ENCODE results near the gene SLC7A7. TPM values are rescaled to one million over a fixed set of nuclear protein-coding genes. Genes with fewer than 3 reads are reported as not detected.

Gene SLC7A7
- total and polyA plus RNA-seq, 2 of the 13 experiments (the other 11 are each of a cell fraction or from before 2014, with no cell fraction given), result 0.13 to 0.63 TPM

DNA sequence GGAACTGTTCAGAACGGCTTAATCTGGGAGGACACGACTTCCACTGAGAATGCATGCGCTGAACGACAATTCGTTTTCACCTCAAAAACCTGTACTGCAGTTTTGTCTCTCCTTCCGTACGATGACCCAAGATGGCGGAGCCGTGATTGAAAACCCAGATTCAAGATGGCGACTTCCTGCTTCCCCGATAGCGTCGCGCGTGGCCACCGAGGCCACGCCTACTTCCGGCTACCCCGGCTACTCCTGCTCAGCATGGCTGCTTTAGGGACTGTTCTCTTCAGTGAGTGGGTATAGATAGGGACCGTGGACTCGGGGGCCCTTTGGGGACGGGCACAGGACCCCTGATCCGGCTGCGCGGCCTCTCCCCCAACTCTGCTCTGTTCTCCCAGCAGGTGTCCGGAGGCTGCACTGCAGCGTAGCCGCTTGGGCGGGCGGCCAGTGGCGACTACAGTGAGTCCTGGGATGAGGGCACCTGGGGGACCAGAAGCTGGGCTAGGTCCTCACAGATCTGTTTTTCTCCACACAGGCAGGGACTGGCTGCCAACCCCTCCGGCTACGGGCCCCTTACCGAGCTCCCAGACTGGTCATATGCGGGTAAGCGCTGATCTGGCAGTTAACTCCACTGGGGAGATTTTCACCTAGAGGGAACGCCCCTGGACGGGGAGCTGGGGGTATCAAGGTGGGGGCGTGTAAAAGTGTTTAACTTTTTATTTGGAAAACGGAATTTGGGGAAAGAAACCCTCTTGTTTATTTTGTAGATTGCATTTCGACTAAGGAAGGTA is 14.6 kb upstream of the SLC7A7 start, which contains the start of gene MRPL52 (continued):
- TF ChIP-seq HCFC1 (IDR thresholded peaks at IDR 0.05; ENCODE audit: low read depth, low read length), result peak; percentile 80
- no peak for TF ChIP-seq ATAD3A (CRISPR knock-in tag; IDR thresholded peaks at IDR 0.05)
- TF ChIP-seq, protein P1, sequence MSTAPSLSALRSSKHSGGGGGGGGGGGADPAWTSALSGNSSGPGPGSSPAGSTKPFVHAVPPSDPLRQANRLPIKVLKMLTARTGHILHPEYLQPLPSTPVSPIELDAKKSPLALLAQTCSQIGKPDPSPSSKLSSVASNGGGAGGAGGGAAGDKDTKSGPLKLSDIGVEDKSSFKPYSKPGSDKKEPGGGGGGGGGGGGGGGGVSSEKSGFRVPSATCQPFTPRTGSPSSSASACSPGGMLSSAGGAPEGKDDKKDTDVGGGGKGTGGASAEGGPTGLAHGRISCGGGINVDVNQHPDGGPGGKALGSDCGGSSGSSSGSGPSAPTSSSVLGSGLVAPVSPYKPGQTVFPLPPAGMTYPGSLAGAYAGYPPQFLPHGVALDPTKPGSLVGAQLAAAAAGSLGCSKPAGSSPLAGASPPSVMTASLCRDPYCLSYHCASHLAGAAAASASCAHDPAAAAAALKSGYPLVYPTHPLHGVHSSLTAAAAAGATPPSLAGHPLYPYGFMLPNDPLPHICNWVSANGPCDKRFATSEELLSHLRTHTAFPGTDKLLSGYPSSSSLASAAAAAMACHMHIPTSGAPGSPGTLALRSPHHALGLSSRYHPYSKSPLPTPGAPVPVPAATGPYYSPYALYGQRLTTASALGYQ (CRISPR knock-in tag; IDR thresholded peaks at IDR 0.05), result no peak
- TF ChIP-seq ARHGAP35 (CRISPR knock-in tag; IDR thresholded peaks at IDR 0.05; ENCODE audit: borderline replicate concordance), result no peak; the same call in 1 of the 2 replicates
- TF ChIP-seq ERF (CRISPR knock-in tag; IDR thresholded peaks at IDR 0.05), result peak; percentile 84; the same call in 1 of the 2 replicates
- TF ChIP-seq, protein P2, sequence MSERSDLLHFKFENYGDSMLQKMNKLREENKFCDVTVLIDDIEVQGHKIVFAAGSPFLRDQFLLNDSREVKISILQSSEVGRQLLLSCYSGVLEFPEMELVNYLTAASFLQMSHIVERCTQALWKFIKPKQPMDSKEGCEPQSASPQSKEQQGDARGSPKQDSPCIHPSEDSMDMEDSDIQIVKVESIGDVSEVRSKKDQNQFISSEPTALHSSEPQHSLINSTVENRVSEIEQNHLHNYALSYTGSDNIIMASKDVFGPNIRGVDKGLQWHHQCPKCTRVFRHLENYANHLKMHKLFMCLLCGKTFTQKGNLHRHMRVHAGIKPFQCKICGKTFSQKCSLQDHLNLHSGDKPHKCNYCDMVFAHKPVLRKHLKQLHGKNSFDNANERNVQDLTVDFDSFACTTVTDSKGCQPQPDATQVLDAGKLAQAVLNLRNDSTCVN (CRISPR knock-in tag; IDR thresholded peaks at IDR 0.05; ENCODE audit: borderline replicate concordance), result peak; percentile 64
- TF ChIP-seq ZNF652 (CRISPR knock-in tag; IDR thresholded peaks at IDR 0.05; ENCODE audit: borderline replicate concordance, low read depth), result no peak
- TF ChIP-seq CCAR2 (optimal IDR thresholded peaks at IDR 0.05; ENCODE audit: low read depth, low read length), result no peak
- no peak for TF ChIP-seq TMF1 (CRISPR knock-in tag; IDR thresholded peaks at IDR 0.05; ENCODE audit: low read depth)
- TF ChIP-seq ZBTB38 (CRISPR knock-in tag; IDR thresholded peaks at IDR 0.05), result peak; percentile 81; the same call in 1 of the 2 replicates
- TF ChIP-seq ZNF737 (CRISPR knock-in tag; IDR thresholded peaks at IDR 0.05; ENCODE audit: borderline replicate concordance), result peak; percentile 38; the same call in 1 of the 2 replicates
- TF ChIP-seq ZFYVE20 (CRISPR knock-in tag; IDR thresholded peaks at IDR 0.05; ENCODE audit: borderline replicate concordance, low read depth), result no peak
- TF ChIP-seq, protein P3, sequence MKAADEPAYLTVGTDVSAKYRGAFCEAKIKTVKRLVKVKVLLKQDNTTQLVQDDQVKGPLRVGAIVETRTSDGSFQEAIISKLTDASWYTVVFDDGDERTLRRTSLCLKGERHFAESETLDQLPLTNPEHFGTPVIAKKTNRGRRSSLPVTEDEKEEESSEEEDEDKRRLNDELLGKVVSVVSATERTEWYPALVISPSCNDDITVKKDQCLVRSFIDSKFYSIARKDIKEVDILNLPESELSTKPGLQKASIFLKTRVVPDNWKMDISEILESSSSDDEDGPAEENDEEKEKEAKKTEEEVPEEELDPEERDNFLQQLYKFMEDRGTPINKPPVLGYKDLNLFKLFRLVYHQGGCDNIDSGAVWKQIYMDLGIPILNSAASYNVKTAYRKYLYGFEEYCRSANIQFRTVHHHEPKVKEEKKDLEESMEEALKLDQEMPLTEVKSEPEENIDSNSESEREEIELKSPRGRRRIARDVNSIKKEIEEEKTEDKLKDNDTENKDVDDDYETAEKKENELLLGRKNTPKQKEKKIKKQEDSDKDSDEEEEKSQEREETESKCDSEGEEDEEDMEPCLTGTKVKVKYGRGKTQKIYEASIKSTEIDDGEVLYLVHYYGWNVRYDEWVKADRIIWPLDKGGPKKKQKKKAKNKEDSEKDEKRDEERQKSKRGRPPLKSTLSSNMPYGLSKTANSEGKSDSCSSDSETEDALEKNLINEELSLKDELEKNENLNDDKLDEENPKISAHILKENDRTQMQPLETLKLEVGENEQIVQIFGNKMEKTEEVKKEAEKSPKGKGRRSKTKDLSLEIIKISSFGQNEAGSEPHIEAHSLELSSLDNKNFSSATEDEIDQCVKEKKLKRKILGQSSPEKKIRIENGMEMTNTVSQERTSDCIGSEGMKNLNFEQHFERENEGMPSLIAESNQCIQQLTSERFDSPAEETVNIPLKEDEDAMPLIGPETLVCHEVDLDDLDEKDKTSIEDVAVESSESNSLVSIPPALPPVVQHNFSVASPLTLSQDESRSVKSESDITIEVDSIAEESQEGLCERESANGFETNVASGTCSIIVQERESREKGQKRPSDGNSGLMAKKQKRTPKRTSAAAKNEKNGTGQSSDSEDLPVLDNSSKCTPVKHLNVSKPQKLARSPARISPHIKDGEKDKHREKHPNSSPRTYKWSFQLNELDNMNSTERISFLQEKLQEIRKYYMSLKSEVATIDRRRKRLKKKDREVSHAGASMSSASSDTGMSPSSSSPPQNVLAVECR (CRISPR knock-in tag; IDR thresholded peaks at IDR 0.05; ENCODE audit: borderline replicate concordance), result peak; percentile 86
- no peak; the same call in 1 of the 2 replicates for TF ChIP-seq GLI4 (CRISPR knock-in tag; IDR thresholded peaks at IDR 0.05; ENCODE audit: borderline replicate concordance)
- peak; percentile 84 for TF ChIP-seq MEF2D (CRISPR knock-in tag; IDR thresholded peaks at IDR 0.05)
- no peak; the same call in 1 of the 2 replicates for TF ChIP-seq ZNF256 (CRISPR knock-in tag; conservative IDR thresholded peaks at IDR 0.05)
- TF ChIP-seq ZFP36L2 (CRISPR knock-in tag; IDR thresholded peaks at IDR 0.05), result no peak
- TF ChIP-seq ZFP82 (CRISPR knock-in tag; IDR thresholded peaks at IDR 0.05; ENCODE audit: borderline replicate concordance), result peak; percentile 59; the same call in 1 of the 2 replicates
- TF ChIP-seq, protein P4, sequence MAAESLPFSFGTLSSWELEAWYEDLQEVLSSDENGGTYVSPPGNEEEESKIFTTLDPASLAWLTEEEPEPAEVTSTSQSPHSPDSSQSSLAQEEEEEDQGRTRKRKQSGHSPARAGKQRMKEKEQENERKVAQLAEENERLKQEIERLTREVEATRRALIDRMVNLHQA (CRISPR knock-in tag; IDR thresholded peaks at IDR 0.05), result no peak
- peak; percentile 76 for TF ChIP-seq ATF7-NPFF (CRISPR knock-in tag; IDR thresholded peaks at IDR 0.05; ENCODE audit: low read depth)
- TF ChIP-seq ZNF670 (CRISPR knock-in tag; IDR thresholded peaks at IDR 0.05; ENCODE audit: borderline replicate concordance), result 0 out of 2 replicates have a peak, but pooled peaks have one; percentile 57
- TF ChIP-seq AHR (CRISPR knock-in tag; IDR thresholded peaks at IDR 0.05), result peak; percentile 78; the same call in 1 of the 2 replicates

Measured in HepG2 (cell line).